GM12873 (cell line): ENCODE data around the gene KCNE4.

Experiments
- TF ChIP-seq, protein P1 (sequence below): IDR thresholded peaks from 2 replicates; pipeline ENCODE4 v1.5.1; 2012; ENCODE audit warnings: low read depth, mild to moderate bottlenecking, moderate library complexity, low read length, control low read depth; ENCODE audit not compliant: insufficient read depth; ENCODE audit errors: missing control alignments

KCNE4 gene

DNA sequence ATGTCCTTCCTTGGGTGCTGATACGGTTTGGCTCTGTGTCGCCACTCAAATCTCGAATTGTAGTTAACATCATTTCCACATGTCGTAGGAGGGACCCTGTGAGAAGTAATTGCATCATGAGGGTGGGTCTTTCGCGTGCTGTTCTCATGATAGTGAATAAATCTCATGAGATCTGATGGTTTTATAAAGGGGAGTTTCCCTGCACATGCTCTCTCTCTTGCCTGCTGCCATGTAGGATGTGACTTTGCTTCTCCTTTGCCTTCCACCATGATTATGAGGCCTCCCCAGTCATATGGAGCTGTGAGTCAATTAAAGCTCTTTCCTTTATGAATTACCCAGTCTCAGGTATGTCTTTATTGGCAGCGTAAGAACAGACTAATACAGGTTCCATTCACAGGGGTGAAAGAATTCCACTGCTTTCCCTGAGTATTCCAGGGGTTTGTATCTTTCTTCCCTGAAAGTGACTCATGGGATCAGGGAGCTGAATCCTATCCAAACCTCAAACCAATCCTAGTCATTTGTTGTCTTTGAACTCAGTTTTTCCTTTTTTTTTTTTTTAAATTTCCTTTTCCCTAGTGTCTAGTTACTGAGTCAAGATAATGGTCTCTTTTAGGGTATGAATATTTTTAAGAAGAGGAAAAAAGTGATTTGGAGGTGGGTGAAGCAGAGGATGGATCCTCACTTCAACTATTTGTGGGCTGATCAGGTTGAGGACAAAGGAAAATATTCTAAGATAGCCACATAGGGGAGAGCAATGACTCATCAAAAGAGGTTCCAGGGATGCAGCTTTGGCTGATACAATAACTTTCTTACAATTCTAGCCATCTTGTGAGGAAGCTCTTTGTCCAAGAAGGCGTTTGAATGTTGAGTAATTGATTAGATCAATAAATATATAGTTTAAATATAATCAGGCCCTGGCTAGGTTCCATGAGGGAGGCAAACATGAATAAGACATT, 19.5 kb upstream of the KCNE4 start:
- TF ChIP-seq, protein P1, sequence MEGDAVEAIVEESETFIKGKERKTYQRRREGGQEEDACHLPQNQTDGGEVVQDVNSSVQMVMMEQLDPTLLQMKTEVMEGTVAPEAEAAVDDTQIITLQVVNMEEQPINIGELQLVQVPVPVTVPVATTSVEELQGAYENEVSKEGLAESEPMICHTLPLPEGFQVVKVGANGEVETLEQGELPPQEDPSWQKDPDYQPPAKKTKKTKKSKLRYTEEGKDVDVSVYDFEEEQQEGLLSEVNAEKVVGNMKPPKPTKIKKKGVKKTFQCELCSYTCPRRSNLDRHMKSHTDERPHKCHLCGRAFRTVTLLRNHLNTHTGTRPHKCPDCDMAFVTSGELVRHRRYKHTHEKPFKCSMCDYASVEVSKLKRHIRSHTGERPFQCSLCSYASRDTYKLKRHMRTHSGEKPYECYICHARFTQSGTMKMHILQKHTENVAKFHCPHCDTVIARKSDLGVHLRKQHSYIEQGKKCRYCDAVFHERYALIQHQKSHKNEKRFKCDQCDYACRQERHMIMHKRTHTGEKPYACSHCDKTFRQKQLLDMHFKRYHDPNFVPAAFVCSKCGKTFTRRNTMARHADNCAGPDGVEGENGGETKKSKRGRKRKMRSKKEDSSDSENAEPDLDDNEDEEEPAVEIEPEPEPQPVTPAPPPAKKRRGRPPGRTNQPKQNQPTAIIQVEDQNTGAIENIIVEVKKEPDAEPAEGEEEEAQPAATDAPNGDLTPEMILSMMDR = no peak

DNA sequence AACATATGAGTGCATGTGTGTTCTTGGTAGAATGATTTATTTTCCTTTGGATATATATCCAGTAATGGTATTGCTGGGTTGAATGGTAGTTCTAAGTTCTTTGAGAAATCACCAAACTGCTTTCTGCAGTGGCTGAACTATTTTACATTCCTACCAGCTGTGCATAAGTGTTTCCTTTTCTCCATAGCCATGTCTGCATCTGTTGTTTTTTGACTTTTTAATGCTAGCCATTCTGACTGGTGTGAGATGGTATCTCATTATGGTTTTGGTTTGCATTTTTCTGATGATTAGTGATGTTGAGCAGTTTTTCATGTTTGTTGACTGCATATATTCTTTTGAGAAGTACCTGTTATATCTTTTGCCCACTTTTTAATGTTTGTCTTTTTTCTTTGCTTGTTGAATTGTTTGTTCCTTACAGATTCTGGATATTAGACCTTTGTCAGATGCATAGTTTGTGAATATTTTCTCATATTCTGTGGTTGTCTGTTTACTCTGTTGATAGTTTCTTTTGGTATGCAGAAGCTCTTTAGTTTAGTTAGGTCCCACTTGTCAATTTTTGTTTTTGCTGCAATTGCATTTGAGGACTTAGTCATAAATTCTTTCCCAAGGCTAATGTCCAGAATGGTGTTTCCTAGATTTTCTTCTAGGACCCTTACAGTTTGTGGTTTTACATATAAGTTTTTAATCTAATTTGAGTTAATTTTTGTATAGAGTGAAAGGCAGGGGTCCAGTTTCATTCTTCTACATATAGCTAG, 17.6 kb upstream of the KCNE4 start:
- TF ChIP-seq, protein P1 = no peak

DNA sequence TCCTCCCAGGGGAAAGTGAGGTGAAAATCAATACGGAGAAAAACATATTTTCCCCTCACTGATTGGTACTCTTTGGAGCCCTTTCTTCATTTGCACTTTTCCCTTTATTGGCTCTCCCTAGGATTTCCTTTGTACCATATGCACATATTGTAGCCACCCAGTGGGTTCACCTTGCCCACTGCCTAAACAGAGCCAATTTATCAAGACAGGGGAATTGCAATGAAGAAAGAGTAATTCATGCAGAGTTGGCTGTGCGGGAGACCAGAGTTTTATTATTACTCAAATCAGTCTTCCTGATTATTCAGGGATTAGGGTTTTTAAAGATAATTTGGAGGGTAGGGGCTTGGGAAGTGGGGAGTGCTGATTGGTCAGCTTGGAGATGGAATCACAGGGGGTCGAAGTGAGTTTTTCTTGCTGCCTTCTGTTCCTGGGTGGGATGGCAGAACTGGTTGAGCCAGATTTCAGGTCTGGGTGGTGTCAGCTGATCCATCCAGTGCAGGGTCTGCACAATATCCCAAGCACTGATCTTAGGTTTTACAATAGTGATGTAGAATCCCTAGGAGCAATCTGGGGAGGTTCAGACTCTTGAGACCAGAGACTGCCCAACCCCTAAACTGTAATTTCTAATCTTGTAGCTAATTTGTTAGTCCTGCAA, 15.1 kb upstream of the KCNE4 start:
- TF ChIP-seq, protein P1 = no peak

DNA sequence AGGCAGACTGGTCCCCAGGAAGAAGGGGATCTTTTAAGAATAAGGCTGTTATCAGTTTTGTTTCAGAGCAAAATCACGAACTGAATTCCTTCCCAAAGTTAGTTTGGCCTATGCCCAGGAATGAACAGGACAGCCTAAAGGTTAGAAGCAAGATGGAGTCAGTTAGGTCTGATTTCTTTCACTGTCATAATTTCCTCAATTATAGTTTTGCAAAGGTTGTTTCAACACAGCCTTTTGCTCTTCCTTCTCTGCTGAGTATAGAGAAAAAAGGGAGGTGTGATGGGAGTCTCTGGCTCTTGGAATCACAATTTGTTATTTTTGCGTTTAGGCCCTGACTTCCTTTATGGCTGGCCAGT, 14.6 kb upstream of the KCNE4 start:
- TF ChIP-seq, protein P1 = no peak

DNA sequence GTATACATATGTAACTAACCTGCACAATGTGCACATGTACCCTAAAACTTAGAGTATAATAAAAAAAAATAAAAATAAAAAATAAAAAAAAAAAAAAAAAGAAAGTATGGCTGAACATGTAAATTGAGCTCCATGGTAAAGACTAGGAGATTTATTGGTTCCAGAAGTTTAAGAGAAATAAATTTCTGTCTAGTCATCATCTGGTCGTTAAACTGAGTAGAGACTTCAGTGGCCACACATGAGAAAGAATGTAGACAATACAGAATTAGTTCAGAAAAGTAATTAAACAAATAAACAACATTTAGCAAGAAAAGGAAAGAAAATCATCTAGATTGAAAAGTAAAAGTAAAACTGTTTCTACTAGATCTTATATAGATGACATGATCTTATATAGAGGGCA, 12.4 kb upstream of the KCNE4 start:
- TF ChIP-seq, protein P1 = no peak

DNA sequence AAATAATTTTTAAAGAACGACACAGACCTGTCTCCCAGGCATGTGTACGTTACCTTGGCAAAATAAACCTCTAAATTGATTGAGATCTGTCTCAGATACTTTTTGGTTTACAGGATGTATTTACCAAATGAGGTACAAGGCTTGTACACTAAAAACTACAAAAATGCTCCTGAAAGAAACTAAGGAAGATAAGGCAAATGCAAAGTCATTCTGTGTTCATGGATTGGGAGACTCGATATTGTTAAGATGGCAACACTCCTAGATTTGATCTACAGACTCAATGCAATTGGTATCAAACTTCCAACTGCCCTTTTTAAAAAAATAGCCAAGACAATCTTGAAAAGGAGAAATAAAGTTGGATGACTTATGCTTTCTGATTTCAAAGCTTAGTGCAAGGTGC, 11.5 kb upstream of the KCNE4 start:
- TF ChIP-seq, protein P1 = no peak

DNA sequence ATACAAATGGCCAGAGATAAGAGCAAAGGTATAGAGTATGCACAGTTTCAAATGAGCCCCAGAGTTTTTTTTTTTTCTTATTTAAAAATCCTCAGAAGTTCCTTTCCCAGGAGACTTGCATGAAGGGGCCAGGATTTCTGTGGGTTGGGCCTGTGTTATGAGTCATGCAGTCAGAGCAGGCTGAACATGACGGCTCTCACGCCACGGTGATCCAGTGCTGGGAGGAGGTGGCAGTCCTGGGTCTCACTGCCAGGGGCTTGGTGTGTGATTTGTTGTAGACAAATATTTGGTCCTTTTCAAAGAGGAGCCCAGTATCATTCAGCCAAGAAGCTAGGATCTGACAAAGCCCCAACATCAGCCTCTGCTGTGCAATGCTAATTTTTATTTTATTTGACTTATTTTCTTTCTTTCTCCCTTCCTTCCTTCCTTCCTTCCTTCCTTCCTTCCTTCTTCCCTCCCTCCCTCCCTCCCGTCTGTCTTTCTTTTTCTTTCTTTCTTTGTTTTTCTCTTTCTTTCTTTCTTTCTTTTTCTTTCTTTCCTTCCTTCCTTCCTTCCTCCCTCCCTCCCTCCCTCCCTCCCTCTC, 10.4 kb upstream of the KCNE4 start:
- TF ChIP-seq, protein P1 = no peak
